Activated CD4-positive, alpha-beta T cell treated with anti-CD3 and anti-CD28 coated beads for 1 hour (primary cell): ENCODE data around the gene MNDA.

ENCODE experiments used
- DNase-seq: peaks from one replicate; pipeline ENCODE4 v3.0.0-alpha.2; 2020

The MNDA gene

DNA sequence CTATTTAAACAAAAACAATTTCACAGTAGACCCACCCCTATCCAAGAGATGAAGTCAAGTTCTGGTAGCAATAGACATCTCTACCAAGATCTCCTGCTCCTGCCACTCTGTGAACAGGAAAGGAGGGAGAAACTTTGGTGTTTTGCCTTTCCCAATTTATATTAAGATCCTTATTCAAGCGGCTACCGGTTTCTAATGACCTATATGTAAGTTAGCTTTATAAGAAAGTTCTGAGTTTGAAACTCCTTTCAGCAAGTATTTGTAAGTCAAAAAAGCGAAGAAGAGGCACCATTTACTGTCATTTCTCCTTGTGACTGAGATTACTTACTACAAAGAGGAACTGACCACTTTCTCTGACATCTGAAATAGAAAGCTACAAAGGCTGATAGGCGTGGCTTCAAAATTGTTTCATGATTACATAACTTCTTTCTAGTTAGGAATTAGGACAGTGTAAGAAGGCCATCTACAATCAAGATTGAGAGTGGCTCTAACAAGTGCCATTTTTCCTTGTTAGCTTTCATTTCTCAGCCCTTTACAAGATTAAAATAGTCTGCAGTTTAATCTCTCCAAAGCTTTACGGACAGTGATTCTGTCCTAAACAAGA lies at the start of gene MNDA:
TSS of gene MNDA (plus strand) at position 448 of the 604 bp plus-strand sequence. CDS start 10,803 bp downstream, outside the sequence.
- DNase-seq, result no peak

- DNase-seq, result no peak
Observed at GRCh38 chr1:158793604-158794003, 37.5 kb upstream of the MNDA start.

DNA sequence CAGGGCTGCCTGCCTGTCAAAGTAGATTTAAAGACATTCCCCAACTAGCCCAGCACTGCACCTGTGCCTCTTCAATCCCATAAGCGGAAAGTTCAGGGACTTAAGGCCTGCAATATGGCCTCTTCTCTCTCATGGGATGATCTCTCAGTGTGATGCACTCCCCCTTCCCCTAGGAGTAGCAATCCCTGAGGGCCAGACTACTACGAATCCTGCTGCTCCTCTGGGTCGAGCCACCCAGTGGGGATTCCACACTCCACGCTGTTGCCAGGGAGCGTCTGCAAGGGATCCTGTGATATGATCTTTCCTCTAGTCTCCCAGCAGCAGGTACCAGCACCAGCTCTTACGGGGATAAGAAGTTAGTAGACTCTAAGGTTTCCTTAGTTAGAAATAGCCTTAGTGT lies 36.9 kb upstream of the MNDA start:
- DNase-seq, result no peak

DNA sequence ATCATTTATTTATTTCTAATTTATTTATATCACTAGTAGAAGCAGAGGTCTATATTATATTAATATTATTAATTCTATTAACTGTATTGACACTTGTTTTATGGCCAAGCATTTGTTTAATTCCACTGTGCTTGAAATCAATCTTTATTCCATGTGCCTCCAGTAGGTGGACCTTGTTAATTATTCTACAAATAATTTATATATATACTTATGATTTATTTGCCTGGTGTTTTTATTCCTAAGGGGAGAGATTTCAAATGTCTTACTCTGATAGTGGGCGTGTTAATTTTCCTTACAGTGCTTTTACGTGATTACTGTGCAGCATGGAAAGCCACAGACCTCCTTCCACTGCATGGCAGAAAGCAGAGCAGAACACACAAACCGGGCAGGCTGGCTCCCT lies 32.6 kb upstream of the MNDA start:
- no peak for DNase-seq

DNA sequence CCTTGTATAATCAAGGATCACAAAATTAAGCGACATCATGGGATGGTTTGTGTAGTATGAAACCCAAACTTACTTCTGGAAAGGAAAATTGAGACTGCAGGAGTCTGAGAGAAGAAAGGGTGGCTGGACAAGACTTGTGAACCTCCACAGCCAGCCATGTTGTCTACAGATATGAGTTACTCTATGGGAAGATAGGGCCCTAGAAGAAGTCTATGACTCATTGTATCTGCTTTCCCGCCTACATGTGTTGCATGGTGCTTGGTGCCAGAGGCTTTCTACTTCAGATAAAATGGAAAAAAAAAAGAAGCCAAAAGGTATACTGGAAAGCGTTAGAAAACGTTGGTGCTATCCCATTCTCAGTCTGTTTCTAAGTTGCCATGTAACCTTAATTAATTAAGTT lies 31.5 kb upstream of the MNDA start:
- no peak for DNase-seq

- no peak for DNase-seq
Observed at GRCh38 chr1:158800526-158800925, 30.6 kb upstream of the MNDA start.

GRCh38 chr1:158801396-158801795 lies 29.8 kb upstream of the MNDA start:
- DNase-seq, result no peak

GRCh38 chr1:158803678-158804077 lies 27.5 kb upstream of the MNDA start:
- no peak for DNase-seq

DNA sequence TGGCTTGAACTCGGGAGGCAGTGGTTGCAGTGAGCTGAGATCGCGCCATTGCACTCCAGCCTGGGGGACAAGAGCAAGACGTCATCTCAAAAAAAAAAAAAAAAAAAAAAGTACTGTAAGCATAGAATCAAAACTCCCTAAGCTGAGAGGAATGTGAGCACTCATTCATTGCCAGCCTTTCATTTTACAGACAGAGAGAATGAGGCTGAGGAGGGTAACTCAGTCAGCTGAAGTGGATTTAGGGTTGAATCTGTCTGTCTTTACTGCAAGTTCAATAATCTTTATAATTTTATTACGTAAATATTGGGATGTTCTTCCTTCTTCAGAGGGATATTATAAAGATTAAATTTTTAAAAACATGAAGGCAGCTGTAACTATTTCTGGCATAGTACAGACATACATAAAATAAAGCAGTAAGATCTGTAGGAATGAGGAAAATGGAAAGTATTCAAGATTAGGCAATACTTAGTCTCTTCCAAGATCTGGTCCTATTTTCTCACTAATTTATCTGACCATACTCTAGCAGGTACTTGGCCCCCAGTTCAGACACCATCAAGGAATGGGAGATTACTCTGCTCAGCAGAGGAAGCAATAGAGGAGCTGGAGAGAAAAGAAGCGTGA lies 24.1 kb upstream of the MNDA start:
- DNase-seq, result no peak

GRCh38 chr1:158809256-158809655 lies 21.9 kb upstream of the MNDA start:
- no peak for DNase-seq

DNA sequence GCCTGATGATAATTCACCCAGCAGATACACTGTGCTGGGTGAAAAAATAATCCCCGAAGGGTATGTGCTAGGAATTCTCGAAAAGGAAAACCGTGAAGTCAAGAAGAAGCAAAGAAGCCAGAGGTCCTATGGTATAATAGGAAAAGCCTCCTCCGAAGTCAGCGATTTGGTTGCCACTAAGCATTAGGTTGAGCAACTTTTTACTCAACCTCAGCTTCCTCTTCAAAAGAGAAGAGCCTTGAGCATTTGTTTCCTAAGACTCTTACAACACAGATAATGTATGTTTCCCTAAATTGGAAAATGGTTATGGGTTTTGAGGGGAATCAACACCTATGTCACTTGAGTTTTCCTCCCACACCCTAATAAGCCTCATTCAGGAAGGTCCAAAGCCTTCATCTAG lies 21.3 kb upstream of the MNDA start:
- no peak for DNase-seq

- no peak for DNase-seq
Observed at GRCh38 chr1:158810311-158810710, 20.8 kb upstream of the MNDA start.

DNA sequence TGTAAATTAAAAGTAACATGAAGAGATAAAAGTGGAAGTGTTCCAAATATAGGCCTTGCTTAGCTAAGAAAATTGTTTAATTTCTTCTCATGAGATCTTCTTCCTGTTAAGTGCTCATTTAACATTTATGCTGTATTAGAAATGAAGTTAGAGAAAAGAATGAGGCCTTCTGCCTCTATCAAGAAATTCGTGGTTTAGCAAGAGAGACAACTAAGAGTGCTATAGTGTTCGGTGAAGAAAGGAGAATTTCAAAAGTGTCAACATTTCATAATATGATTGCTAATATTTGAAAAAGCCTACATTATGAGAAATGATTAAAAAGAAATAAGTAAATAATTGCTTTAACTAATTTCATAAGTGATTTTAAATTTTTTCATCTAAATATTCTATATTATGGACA lies 18.8 kb upstream of the MNDA start:
- DNase-seq, result no peak

DNA sequence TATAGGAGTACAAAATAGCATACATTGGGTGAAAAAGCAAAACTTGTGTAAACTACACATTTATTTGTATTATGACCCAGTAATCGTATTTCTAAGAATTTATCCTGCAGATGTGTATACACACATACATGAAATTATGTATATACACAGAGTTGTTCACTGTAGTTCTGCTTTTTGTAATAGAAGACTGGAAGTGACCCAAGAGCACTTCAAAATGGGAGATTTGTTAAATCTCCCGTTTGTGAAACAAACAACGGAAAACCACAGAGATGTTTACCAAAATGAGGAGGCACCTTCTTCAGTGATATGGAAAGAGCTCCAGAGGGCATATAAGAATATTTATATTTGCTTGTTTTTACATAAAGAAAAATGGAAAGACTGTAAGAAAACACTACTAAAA lies 18.0 kb upstream of the MNDA start:
- DNase-seq, result no peak

- no peak for DNase-seq
Observed at GRCh38 chr1:158814970-158815369, 16.2 kb upstream of the MNDA start.

DNA sequence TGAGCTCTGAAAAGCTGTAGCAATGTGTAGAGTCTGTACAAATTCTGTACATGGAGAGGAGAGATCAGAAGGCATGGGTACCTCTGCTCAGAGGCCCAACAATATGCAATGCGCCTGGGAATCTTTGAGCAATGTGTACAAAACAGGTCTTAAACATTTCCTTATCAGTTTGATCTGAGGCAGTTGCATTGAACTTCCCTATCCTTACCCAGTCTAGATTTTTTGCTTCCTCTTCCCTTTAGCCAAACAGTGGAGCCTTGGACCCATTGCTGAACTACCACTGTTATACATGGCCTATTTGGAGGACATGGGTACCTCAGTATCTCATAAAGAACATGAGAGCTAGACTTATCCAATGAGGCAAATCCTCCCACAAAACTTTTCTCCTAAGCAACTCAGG lies 12.6 kb upstream of the MNDA start:
- no peak for DNase-seq

DNA sequence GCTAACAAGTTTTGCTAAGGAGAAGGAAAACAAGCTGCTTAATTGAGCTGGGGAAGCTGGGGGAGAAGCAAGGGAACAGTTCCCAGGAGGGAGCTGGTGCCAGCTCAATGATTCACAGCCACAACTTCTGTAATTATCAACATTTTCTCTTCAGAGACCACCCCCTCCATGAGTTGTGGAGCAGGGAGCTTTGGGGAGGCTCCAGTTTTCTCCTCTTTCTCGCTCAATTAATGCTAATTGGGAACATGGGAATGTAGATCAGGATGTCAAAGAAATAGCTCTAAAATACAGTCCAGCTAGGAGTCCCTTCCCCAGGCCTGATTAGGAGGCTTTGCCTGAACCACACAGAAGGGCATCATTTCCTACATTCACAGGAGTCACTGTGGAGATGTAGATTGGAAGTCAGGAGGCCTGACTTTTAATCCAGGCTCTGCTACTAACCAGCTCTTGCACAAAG lies 12.1 kb upstream of the MNDA start:
- no peak for DNase-seq

GRCh38 chr1:158819461-158820443 lies 11.4 kb upstream of the MNDA start:
- DNase-seq, result no peak

DNA sequence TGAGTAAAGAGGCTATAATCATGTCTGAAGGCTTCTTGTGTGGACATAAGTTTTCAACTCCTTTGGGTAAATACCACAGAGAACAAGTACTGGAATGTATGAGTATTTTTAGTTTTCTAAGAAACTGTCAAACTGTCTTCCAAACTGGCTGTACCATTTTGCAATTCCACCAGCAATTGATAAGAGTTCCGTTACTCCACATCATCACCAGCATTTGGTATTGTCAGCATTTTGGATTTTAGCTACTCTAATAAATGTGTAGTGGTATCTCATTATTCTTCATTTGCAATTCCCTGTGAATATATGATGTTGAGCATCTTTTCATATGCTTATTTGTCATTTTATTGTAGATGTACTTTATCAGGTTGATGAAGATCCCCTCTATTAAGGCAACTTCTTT lies 9.4 kb upstream of the MNDA start:
- DNase-seq, result no peak

DNA sequence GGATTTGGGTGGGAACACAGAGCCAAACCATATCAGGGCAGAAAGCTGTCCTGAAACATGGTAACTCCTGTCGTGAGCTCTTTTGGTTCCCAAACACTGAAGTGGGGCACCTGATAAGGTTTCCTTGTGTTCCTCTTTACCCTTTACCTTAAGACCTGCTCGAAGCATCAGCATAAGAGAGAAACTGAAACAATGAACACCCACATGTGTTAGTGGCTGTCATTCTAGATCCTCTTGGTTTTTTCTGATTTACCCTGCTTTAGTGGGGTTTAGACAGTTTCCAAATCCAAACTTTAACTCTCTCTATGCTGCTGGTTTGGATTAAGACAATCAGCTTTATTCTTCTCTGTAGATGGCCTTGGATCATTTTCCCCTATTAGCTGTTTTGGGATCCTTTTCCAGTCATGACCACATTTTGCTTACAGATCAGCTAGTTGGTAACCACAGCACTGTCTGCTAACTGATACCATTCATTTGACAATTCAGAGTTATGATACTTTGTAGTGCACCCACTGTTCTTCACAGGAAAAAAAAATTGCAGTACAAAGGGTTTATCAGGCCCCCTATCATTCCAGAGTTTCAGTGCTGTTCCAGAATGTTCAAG lies 975 bp upstream of the MNDA start:
- no peak for DNase-seq

DNA sequence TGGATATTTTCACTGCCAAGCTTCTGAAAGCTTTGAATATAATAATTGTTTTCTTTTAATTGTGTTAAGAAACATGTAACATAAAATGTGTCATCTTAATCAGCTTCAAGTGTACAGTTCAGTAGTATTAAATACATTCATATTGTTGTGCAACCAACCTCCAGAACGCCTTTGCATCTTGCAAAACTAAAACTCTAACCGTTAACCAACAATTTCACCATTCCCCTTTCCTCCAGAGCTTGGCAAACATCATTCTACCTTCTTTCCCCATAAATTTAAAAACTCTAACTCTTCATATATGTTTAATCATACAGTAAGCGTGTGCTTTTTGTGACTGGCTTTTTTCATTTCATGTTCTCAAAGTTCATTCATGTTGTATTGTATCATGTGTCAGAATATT lies 2.1 kb downstream of the MNDA start:
- DNase-seq, result no peak

DNA sequence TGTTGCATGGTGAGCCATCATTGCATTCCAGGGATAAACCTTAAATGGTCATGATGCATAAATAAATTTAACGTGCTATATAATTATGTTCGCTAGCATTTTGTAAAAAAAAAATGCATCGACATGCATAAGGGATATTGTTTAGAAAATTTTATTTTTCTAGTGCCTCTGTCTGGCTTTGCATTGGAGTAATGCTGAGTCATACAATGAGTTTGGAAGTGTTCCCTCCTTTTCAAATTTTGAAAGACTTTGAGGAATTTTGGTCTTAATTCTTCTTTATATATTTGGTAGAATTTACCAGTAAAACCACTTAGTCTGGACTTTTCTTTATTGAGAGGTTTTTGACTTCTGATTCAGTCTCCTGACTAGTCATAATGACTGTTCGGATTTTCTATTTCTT lies 4.9 kb downstream of the MNDA start:
- no peak for DNase-seq

- DNase-seq, result no peak
Observed at GRCh38 chr1:158838660-158839059, 7.5 kb downstream of the MNDA start.
